Activated CD8-positive, alpha-beta memory T cell treated with anti-CD3 and anti-CD28 coated beads for 4 hours (primary cell): ENCODE results near the gene NCAM2.
"Not testable (repeated sequence)": the region's sequence is repeated elsewhere in the genome, so short reads cannot be mapped to it uniquely, and the experiment has no call there.

Experiments
- DNase-seq, 2 donors: peaks; one replicate each; pipeline ENCODE4 v3.0.0-alpha.2; 2020; ENCODE audit warnings: low read depth in 2 of 2

NCAM2 gene

DNA sequence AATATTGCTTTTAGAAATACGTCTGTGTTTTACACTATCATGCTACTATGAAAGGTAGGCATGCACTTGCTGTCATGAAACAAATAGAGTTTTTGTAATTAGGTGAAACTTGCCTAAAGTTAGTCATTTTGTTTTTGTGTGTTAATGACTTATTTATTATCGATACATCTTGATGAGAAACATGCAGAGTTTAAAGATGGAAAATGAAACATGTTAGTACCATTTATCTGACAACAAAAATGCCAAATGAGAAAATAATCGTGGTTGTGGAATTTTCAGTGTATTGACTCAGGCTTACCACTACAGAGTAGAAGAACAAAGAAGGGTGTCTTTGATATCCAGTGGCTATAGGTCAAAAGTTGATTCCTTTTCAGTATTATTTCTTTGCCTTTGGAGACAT lies 105.5 kb downstream of the NCAM2 start:
- DNase-seq: no peak

DNA sequence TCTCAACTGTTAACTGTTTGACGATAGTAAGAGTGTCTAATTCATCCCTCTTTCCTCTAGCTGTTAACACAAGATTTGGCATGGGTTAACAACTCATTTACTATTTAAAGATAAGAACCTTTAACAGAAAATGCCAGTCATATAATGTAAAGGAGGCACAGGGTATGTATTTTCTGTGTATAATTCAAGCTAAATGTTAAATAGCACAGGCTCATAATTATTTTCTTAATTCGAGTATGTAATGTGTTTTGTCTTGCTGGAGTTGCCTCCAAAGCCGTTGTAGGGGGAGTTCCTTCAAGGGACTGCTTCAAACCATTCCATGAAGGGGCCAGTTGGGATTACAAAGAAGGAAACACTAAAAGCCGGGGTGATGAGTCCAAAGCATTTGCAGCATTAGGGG lies 111.5 kb downstream of the NCAM2 start:
- no peak for DNase-seq

DNA sequence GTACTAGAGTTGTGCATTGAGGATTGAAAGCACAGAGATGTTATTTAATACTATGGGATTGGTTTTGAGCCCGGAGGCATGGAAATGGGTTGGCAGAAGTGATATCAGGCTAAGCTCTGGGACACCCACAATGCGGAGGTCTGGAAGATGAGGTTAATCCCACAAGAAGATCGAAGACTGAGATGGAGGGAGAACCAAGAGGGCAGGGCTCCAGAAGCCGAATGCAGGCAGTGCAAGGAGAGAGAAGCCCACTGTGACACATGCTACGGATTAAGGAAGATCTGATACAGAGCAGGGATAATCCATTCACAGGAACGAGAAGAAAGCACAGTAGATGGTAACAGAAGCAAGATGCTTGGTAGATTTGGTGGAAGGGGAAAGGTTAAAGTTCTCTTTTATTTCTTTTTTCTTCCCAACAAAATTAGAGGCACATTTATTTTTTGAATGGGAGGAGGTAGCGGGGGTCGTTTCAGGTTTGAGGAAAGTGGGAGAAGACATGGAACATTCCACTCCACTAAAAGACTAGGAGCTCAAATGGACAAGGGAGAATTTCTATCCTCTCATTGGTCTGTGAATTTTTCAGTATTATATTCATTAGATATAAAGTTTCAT lies 113.2 kb downstream of the NCAM2 start:
- no peak for DNase-seq

DNA sequence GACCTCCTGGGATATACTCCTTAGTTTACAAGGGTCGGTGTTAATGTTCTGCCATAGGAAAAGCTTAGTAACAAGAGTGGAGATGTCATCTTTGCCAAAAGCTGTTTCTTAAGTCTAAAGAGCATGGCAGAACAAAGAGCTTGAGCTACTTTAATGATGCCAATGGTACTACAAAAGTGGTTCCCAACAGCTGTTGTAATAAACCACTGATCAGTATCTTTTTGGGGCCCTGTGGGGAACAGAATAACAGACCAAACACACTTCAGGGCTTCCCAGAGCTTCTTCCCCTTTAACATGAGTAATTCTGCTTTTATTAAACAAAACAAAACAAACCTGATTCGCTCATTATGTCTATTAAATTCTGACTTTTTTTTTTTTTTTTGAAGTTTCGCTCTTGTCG lies 116.3 kb downstream of the NCAM2 start:
- no peak for DNase-seq

DNA sequence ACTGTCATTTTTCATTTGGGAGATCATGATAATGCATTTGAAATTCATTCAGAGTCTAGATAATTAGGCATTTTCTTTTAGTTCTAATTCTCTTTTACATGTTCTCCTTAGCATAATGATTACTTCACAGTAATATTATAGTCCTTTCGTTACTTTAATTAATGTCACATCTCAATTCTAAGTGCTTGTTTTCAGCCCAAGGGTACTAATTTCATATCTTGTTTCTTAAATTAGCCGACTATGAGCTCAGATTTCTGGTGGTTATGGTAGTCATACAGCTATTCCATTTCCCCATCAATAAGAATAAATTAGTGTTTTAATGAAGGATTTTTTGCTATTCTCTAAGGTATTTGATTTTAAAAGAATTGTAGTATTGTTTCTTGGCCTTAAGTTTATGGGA lies 120.9 kb downstream of the NCAM2 start:
- DNase-seq: no peak

DNA sequence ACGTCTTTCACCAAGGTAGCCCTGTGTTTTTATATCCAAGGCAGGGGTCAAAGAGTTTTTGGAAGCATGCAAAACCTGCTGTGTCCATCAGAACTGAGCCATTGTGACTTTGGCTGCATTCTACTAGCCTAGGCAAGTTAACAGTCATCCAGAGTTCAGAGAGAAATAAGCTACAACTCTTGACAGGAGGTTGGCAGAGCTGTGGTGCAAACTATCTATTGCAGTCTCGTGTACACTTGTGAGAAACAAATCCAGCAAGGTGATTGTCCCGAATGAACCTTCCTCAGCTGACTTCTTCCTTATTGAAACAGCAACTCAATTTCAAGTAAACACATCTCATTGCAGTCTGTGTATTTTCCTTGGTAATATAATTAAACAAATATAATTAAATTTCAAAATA lies 124.5 kb downstream of the NCAM2 start:
- no peak for DNase-seq

DNA sequence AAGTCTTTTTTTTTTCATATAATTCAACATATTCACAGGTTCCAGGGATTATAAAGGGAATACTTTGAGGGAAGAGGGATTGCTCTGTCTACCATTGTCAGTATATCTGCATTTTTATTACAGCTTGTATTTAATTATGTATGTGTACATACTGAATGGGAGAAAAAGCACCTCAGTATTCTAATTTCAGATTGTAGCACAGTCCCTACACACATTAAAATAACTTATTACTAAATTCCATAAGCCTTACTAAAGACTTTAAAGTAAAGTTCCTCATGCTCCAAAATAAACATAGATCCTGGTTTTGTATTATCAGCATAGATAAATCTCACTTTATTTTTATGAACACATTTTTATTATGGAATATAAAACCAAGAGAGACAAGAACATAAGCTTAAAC lies 134.2 kb downstream of the NCAM2 start:
- DNase-seq: no peak

DNA sequence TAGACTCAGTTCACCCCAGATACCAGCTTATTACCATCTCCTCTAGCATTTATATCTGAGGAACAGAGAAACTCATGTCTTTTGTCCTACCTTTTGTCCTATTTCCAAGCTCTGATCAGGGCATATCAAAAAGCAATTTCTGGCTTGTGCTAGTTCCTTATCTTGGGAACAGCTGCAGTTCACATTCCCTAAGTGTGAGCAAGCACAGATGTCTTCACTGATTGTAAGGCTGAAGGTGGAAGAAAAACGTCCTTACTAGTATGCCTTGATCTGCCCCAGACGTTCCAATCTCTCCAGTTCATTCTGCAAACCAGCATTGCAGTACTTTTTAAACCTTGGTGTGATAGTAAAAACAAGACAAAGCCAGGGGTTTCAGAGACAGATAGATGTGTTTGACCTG lies 139.8 kb downstream of the NCAM2 start:
- DNase-seq: no peak

DNA sequence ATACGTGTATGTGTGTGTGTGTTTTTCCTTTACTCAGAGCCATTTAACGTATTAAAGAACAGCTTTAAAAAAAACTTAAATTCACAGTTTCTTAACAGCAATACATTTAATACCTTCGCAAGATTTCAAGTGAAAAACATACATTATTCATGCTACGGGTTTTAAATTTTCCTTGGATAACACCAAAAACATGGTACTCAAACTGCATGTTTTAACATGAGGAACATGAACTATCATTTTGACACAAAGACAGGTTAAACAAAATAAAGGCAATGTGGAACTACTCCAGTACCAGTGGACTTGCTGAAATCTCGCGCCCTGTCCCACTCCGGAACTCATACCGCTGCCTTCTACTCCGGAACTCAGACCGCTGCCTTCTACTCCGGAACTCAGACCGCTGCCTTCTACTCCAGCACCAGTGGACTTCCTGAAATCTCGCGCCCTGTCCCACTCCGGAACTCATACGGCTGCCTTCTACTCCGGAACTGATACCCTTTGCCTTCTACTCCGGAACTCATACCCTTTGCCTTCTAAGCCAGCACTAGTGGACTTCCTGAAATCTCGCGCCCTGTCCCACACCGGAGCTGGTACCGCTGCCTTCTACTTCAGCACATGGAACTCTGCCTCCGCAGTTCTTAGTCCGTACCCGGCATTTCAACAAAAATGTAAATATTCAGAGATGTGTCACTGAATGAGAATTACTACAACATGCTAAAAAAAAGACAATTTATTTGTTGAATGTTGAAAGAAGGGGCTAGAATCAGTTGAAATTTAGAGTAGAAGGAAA lies 148.6 kb downstream of the NCAM2 start:
- no peak for DNase-seq

DNA sequence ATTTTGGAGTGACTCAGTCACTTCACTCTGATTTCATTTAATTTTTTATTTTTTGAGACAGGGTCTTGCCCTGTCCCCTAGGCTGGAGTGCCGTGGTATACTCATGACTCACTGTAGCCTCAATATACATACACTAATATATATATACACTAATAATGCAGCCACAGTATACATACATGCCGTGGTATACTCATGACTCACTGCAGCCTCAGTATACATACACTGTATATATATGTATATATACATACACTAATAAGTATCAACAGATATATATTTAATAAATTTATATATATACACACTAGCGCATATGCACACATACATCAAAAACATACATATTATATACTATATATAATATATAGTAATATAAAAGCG lies 149.2 kb downstream of the NCAM2 start:
- no peak for DNase-seq

DNA sequence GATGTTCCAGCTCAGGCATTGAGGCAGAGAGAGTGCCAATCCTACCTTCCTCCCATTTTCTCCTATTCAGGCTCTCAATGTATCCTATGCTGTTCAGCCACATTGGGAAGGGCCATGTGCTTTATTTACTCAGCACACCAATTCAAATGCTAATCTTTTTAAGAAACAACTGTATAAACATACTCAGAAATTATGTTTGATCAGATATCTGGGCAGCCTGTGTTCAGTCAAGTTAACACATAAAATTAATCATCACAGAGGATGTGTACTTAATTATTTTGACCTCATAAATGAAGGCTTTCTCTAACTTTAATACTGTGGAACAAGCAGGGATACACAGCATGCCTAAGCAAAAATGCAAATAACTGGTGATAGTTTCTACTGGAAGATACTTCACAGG lies 149.8 kb downstream of the NCAM2 start:
- DNase-seq: no peak

DNA sequence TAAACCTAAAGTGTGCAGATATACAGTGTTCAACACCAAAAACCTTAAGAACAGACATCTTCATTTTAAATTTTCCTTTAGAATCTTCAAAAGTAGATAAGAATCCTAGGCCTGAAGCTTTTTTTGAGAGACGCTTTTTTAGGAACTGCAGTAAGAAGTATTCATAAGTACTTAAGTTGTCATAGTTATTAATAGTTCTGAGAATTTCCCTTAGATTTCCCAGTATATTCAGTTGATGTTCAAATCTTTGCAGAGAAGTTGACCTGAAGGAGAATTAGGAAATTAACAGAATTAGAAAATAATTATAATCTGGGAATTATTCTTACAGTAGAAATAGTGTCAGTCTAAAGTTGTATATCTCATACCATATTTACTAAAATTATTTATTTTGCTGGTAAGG lies 150.3 kb downstream of the NCAM2 start:
- no peak for DNase-seq

DNA sequence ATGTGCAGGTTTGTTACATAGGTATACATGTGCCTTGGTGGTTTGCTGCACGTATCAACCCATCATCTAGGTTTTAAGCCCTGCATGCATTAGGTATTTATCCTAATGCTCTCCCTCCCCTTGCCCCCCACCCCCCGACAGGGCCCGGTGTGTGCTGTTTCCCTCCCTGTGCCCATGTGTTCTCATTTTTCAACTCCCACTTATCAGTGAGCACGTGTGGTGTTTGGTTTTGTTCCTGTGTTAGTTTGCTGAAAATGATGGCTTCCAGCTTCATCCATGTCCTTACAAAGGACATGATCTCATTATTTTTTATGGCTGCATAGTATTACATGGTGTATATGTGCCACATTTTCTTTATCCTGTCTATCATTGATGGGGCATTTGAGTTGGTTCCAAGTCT lies 151.2 kb downstream of the NCAM2 start:
- not testable (repeated sequence) for DNase-seq

DNA sequence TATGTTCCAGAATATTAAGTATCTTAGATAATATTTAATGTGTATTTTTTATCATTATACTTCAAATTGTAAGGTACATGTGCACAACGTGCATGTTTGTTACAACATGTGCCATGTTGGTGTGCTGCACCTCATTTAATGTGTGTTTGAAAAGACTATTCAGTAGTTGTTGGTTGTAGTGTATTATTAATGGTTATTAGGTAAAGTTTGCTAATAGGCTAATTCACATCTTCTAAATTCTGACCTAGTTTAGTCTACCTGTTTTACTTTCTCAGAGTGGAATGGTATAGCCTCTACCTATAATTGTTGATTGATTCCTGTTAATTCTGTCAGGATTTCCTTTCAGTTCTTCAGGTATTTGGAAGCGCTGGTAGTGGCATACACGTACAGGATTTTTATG lies 153.0 kb downstream of the NCAM2 start:
- DNase-seq: no peak

DNA sequence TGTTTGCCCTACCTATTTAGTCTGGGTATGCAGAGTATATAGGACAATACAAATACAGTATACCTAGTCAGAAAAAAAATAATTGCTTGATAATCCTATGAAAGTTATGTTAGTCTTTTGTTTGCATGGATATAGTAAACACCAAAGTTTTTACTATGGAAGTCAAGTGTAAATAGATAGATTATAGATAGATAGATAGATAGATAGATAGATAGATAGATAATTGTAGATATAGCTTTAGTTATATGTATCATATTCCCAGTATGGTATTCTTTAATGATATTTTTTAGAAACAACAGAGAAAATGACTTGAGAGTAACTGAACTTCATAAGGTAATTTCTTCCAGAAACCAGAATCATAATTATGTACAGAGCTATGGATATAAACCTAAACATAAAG lies 158.2 kb downstream of the NCAM2 start:
- DNase-seq: no peak

DNA sequence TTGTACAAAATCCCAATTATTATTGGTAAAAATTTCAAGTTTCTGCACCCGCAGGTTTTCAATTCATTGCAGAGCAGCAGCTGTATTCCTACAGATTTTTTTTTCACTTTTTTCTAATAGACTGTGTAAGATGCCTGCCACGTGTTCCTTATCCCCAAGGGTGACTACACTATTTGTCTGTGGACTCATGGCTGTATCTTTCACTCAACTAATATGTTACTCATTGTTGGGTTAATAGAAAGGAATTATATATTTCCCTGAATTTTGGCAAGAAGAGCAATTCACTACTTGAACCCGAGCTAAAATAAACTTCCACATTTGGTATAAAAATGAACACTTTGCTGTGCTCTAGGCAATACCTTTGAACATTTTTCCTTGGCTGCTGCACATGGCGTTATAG lies 158.7 kb downstream of the NCAM2 start:
- DNase-seq: no peak

DNA sequence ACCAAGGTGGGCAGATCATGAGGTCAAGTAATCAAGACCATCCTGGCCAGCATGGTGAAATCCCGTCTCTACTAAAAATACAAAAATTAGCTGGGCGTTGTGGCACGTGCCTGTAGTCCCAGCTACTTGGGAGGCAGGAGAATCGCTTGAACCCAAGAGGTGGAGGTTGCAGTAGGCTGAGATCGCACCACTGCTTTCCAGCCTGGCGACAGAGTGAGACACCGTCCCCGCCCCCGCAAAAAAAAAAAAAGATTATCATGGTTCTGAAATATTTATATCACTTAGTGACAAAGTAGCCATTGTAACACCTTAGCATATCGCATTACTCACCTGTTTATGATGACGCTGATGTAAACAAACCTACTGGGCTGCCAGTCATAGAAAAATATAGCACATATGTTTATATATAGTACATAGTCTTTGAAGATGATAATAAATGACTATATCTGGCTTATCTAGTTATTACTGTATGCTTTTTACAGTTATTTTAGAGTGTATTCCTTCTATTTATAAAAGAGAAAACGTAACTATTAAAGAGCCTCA lies 160.2 kb downstream of the NCAM2 start:
- DNase-seq: no peak

DNA sequence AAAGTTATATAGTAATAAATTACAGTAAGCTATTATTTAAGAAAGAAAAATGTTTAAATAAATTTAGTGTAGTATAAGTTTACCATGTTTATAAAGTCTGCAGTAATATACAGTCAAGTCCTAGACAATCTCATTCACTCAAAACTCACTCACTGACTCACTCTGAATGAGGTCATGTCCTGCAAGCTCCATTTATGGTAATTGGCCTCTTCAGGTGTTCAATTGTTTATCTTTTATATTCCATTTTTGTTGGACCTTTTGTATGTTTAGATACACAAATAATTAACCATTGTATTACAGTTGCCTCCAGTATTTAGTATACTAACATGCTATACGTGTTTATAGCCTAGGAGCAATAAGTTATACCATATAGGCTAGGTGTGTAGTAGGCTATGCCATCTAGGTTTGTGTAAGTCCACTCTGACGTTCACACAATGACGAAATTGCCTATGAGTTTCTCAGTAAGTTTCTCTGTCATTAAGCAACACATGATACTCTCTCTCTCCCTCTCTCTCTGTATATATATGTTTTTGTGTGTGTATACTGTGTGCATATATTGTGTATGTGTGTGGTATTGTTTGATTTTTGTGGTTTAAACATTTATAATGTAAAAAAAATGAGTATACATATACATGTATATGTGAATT lies 161.2 kb downstream of the NCAM2 start:
- no peak for DNase-seq

DNA sequence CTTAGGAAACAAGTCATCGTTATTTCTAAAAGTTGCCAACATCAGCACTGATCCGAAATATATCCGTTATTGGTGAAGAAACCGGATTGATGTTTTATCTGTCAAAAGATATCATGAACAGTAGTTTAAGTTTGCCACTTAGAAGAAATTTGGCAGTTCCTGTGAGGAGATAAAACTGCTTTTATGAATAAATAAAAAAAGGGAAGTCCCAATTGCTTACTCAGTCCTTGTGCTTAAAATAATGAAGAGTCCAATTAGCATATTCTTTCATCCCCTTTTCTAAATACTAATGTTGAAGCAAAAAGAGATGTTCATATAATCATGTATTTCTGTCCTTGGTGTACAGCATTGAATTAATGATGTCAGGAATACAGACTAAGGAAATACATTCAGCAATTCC lies 164.6 kb downstream of the NCAM2 start:
- no peak for DNase-seq

DNA sequence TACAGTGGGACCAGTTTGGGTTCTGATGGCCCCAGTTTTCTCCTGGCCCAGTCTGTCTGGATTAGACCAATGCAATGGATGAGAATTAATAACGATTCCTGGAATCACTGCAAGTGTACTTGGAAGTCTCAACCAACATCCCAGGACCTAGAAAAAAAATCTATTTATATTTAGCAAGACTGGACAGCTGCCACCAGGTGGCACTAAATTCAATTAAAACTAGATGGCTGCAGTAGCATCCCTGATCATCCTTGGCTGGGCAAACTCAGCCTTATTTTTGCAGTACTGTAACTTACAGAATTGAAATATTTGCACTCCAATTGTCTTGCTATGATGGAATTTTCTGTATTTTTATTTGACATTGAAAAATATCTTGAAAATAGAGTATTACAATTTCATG lies 165.7 kb downstream of the NCAM2 start:
- peak in 1 of 2 donors; percentile 0 for DNase-seq

DNA sequence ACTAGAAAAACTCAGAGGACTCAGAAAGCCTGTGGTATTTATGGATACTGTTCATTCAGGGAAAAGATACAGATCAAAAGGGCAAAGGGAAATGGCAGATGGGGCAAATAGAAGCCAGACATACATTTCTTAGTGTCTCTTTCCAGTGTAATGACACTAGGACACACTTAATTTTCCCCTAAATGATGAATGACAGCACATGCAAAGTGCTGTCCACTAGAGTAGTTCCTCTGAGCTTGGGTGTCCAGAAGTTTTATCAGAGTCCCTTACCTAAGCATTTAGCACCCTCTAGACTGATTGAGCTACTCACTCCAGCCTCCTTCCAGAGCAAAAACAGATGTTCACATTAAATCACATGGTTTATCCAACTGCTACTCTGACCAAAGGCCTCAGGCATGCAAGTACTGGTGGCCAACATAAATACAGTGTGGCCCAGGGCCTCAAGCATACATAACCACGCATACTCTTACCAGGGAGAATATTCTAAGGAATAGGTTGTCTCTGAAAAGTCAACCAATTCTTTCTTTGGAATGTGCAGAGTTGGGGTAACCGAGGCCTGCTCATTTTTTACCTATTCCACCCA lies 166.9 kb downstream of the NCAM2 start:
- no peak for DNase-seq

DNA sequence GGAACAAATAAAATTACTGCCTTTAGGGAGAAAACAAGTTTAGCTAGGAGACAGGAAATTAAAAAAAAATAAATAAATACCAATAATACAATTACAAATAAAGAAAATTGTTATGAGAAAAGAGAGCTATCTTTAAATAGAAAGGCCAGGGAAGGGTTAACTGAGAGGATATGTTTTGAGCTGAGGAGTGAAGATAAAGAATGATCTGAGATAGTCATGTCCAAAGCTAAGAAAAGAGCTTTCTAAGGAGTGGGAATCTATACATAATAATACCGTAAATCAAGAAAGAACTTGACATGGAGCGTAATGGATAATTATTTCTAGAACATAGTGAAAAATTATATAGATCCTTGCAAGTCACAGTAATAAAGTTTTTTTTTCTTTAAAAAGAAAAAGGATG lies 176.5 kb downstream of the NCAM2 start:
- DNase-seq: no peak
